HCT116 (cell line): ENCODE data around the gene C1QTNF12. TPM values are rescaled to one million over a fixed set of nuclear protein-coding genes. Genes with fewer than 3 reads are reported as not detected.

Source experiments
- ATAC-seq: fragments of 200-7000 bp; cut with Tn5 transposase; 2 replicates; pipeline ENCODE4 v1.9.1; 2020; ENCODE audit warnings: mild to moderate bottlenecking, moderate library complexity
- BruUV-seq: library from RNA; stranded (reverse); fragments of 400-500 nt; replicated peaks from 2 replicates; lab custom pipeline; 2021; lab: Mats Ljungman, UMichigan
- CTCF ChIA-PET: fragments of 300-600 bp; sonication (Branson Sonifier 250); formaldehyde crosslinking; loops from one replicate; lab custom pipeline; 2021; ENCODE audit warnings: antibody characterized with exemption; lab: Charles Lee
- POLR2A ChIA-PET: fragments of 300-600, 350-600 bp; sonication (Branson Sonifier 250); formaldehyde crosslinking; loops from one replicate; lab custom pipeline; 2021; ENCODE audit warnings: antibody characterized with exemption; lab: Charles Lee
- RAD21 ChIA-PET, 2 experiments: fragments of 300-600 bp; sonication (Branson Sonifier 250); formaldehyde crosslinking; loops; one replicate each; lab custom pipeline; 2023; ENCODE audit warnings: low total read pairs in 2 of 2; ENCODE audit not compliant: uncharacterized antibody in 2 of 2, unreplicated experiment in 2 of 2, low non-redundant PET in 1 of 2; lab: Charles Lee
- DNase-seq: peaks from one replicate; pipeline ENCODE4 v3.0.0-alpha.2; 2010; ENCODE audit warnings: low read depth, low spot score
- H2AFZ ChIP-seq: fragments of 200-600 bp; shearing (Covaris generic), sonication (generic); 2 replicates; pipeline ENCODE4 v1.6.1; 2017; ENCODE audit warnings: low read depth, mixed run types, mixed read lengths, antibody characterized with exemption, low read length; ENCODE audit not compliant: poor library complexity, severe bottlenecking
- H3K27ac ChIP-seq: 2 replicates; pipeline ENCODE4 v1.5.1; 2012; ENCODE audit warnings: low read depth, low read length
- H3K27me3 ChIP-seq: fragments of 200-600 bp; sonication (generic); 2 replicates; pipeline ENCODE4 v1.6.1; 2016; ENCODE audit warnings: mixed run types, low read length, mixed read lengths; ENCODE audit not compliant: insufficient read depth
- H3K36me3 ChIP-seq, 2 experiments: fragments of 200-500 bp in 1 of 2; fragments of 200-600 bp in 1 of 2; sonication (Bioruptor generic) in 1 of 2; sonication (generic) in 1 of 2; 2 replicates each; pipeline versions ENCODE4 v1.5.1 to v1.6.1; 2014 to 2016; ENCODE audit warnings: low read length in 2 of 2, inconsistent platforms in 1 of 2, mixed read lengths in 1 of 2, mixed run types in 1 of 2; ENCODE audit not compliant: insufficient read depth in 2 of 2, control insufficient read depth in 1 of 2
- H3K4me1 ChIP-seq, 2 experiments: fragments of 200-600 bp in 1 of 2; sonication (generic) in 1 of 2; 2 replicates each; pipeline versions ENCODE4 v1.5.1 to v1.6.1; 2012 to 2017; ENCODE audit warnings: low read length in 2 of 2, inconsistent platforms in 1 of 2, mild to moderate bottlenecking in 1 of 2, mixed read lengths in 1 of 2, mixed run types in 1 of 2, moderate library complexity in 1 of 2; ENCODE audit not compliant: insufficient read depth in 2 of 2, control insufficient read depth in 1 of 2
- H3K4me2 ChIP-seq: fragments of 200-600 bp; sonication (generic); 2 replicates; pipeline ENCODE4 v1.6.1; 2017; ENCODE audit warnings: mixed run types, low read length, mixed read lengths
- H3K4me3 ChIP-seq, 2 experiments: fragments of 200-600 bp in 1 of 2; sonication (generic) in 1 of 2; replicated peaks in 1 of 2; 2 replicates each; pipeline ENCODE4 v1.5.1; 2011 to 2016; ENCODE audit warnings: low read length in 2 of 2, control low read depth in 1 of 2, low read depth in 1 of 2, mild to moderate bottlenecking in 1 of 2, mixed read lengths in 1 of 2, mixed run types in 1 of 2
- H3K79me2 ChIP-seq: fragments of 200-600 bp; sonication (generic); 2 replicates; pipeline ENCODE4 v1.6.1; 2017; ENCODE audit warnings: mild to moderate bottlenecking, mixed run types, low read length, moderate library complexity, mixed read lengths; ENCODE audit not compliant: insufficient read depth
- H3K9ac ChIP-seq: fragments of 200-600 bp; sonication (generic); 2 replicates; pipeline ENCODE4 v1.6.1; 2016; ENCODE audit warnings: low read length, mixed read lengths
- H3K9me2 ChIP-seq: fragments of 200-600 bp; sonication (generic), shearing (Covaris generic); 2 replicates; pipeline ENCODE4 v1.6.1; 2017; ENCODE audit warnings: mixed run types, mild to moderate bottlenecking, moderate library complexity; ENCODE audit not compliant: insufficient read depth
- H3K9me3 ChIP-seq, 2 experiments: fragments of 200-500 bp in 1 of 2; fragments of 200-600 bp in 1 of 2; sonication (Bioruptor generic) in 1 of 2; sonication (generic) in 1 of 2; 2 replicates each; pipeline ENCODE4 v1.6.1; 2014 to 2017; ENCODE audit warnings: low read length in 2 of 2, mixed read lengths in 2 of 2, inconsistent platforms in 1 of 2, low read depth in 1 of 2, mild to moderate bottlenecking in 1 of 2, mixed run types in 1 of 2, moderate library complexity in 1 of 2; ENCODE audit not compliant: control insufficient read depth in 1 of 2, insufficient read depth in 1 of 2
- H4K20me1 ChIP-seq: fragments of 200-600 bp; sonication (generic), shearing (Covaris generic); 2 replicates; pipeline ENCODE4 v1.6.1; 2017; ENCODE audit warnings: mixed run types, mild to moderate bottlenecking, moderate library complexity; ENCODE audit not compliant: insufficient read depth
- CEBPB ChIP-seq: IDR thresholded peaks from 2 replicates; pipeline ENCODE4 v1.6.1; 2012; ENCODE audit warnings: low read depth
- EGR1 ChIP-seq: IDR thresholded peaks from 2 replicates; pipeline ENCODE4 v1.6.1; 2012; ENCODE audit warnings: low read depth
- EZH2 ChIP-seq: fragments of 200-600 bp; sonication (generic); IDR thresholded peaks from 2 replicates; pipeline ENCODE4 v1.6.1; 2017; ENCODE audit warnings: antibody characterized with exemption, mixed run types
- POLR2A ChIP-seq: IDR thresholded peaks from 2 replicates; pipeline ENCODE4 v1.7.0; 2011; ENCODE audit warnings: borderline replicate concordance; ENCODE audit not compliant: insufficient read depth, insufficient read length; ENCODE audit errors: extremely low read depth
- POLR2AphosphoS5 ChIP-seq: IDR thresholded peaks from 2 replicates; pipeline ENCODE4 v1.6.1; 2011; ENCODE audit warnings: mild to moderate bottlenecking, low read depth, low read length, moderate library complexity
- SP1 ChIP-seq: IDR thresholded peaks from 2 replicates; pipeline ENCODE4 v1.6.1; 2012; ENCODE audit warnings: low read depth
- TCF7L2 ChIP-seq: IDR thresholded peaks from 2 replicates; pipeline ENCODE4 v1.7.0; 2011; ENCODE audit warnings: borderline replicate concordance, inconsistent platforms; ENCODE audit not compliant: insufficient read depth, insufficient read length; ENCODE audit errors: extremely low read depth
- YY1 ChIP-seq: IDR thresholded peaks from 2 replicates; pipeline ENCODE4 v1.6.1; 2011; ENCODE audit warnings: low read length, low read depth, moderate library complexity, mild to moderate bottlenecking; ENCODE audit not compliant: insufficient replicate concordance; ENCODE audit errors: extremely low read depth
- ZFX ChIP-seq: fragments of 450-650 bp; IDR thresholded peaks from 2 replicates; pipeline ENCODE4 v1.6.1; 2017
- intact Hi-C: fragments of 100-400 bp; cut with micrococcal nuclease; formaldehyde crosslinking; loops from 2 replicates; pipeline ENCODE4 v1.10.0; 2022
- total RNA-seq: library from RNA; stranded (reverse); gene quantifications from one replicate; pipeline ENCODE4 v1.2.1, GENCODE V29; 2021; ENCODE audit not compliant: unreplicated experiment
- TF ChIP-seq, protein P1 (sequence below), 3 experiments: fragments of 200-600 bp in 1 of 3; sonication (generic) in 1 of 3; IDR thresholded peaks in 2 of 3; conservative IDR thresholded peaks in 1 of 3; 2 replicates each; pipeline ENCODE4 v1.5.1; 2012 to 2017; ENCODE audit warnings: low read depth in 2 of 3, low read length in 2 of 3, antibody characterized with exemption in 1 of 3, borderline replicate concordance in 1 of 3, control low read depth in 1 of 3, mild to moderate bottlenecking in 1 of 3, mixed read lengths in 1 of 3, mixed run types in 1 of 3, moderate library complexity in 1 of 3; ENCODE audit not compliant: insufficient read depth in 1 of 3
- TF ChIP-seq, protein P2 (sequence below): IDR thresholded peaks from 2 replicates; pipeline ENCODE4 v1.6.1; 2011; ENCODE audit warnings: mild to moderate bottlenecking, low read length, moderate library complexity; ENCODE audit not compliant: insufficient replicate concordance; ENCODE audit errors: extremely low read depth

The C1QTNF12 gene
- total RNA-seq, 1 experiment from 2014 or later: 6.9 TPM

DNA sequence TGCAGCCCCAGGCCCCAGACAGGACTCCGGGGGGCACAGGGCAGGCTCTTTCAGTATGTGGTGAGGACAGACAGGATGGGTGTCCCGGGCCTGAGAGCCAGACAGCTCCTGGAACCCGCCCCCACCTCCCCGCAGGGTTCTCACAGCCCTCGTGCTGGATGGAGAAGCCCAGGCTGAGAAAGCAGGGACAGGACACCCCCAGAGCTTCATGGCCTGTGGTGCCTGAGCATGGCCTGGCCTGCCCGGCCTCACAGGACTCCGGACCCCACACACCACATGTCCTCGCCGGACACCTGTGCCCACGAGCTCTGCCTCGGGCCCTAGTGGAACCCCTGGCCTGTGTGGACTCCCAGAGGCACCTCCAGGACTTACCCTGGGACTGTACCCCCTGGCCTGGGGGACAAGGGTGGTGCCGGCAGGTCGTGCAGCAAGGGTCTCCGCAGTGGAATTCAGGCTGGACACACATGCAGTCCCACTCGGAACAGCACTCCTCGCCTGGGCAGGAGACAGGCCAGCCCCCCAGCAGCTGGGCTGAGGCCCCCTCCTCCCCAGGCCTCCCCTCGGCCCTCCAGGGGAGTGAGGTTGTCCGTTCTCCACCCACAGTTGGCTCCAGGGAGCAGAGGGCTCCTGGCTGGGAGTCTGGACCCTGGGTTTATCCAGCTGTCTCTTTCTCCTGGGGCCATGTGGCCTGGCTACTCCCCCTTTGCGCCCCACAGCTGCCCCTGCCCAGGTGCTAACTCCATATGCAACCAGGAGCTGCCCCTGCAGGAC, 41.3 kb downstream of the C1QTNF12 start:
- CTCF ChIA-PET: no interaction called here
- ATAC-seq: no peak

More for the DNA sequence above, 41.3 kb downstream of the C1QTNF12 start:
- DNase-seq: no peak
- Histone ChIP-seq H3K4me1 (peaks cover 30 to 43% of the 10 kb centered on the region in 2 experiments), H3K36me3 (no peaks in the 10 kb centered on the region), H3K4me2 (peak overlapping the region; percentile 97), H3K4me3 (peak overlapping the region; percentile 67 to 70), H3K9ac (peak overlapping the region; percentile 83), H3K9me3 (no peaks in the 10 kb centered on the region), H3K27me3 (no peaks in the 10 kb centered on the region), H4K20me1 (no peaks in the 10 kb centered on the region), H3K9me2 (no peaks in the 10 kb centered on the region), H3K27ac (peak overlapping the region; percentile 94), H3K79me2 (peaks cover 8% of the 10 kb centered on the region; the same call in 1 of the 2 replicates), H2AFZ (no peak overlapping the region)
- BruUV-seq: no TSS peak
- intact Hi-C loops: loop anchor here (5.0 kb wide), 1 partner anchor 43 kb away; no protein-coding TSS in a partner anchor
- ChIA-PET RAD21 (no interaction called here), POLR2A (no interaction called here)
- TF ChIP-seq, protein P1, sequence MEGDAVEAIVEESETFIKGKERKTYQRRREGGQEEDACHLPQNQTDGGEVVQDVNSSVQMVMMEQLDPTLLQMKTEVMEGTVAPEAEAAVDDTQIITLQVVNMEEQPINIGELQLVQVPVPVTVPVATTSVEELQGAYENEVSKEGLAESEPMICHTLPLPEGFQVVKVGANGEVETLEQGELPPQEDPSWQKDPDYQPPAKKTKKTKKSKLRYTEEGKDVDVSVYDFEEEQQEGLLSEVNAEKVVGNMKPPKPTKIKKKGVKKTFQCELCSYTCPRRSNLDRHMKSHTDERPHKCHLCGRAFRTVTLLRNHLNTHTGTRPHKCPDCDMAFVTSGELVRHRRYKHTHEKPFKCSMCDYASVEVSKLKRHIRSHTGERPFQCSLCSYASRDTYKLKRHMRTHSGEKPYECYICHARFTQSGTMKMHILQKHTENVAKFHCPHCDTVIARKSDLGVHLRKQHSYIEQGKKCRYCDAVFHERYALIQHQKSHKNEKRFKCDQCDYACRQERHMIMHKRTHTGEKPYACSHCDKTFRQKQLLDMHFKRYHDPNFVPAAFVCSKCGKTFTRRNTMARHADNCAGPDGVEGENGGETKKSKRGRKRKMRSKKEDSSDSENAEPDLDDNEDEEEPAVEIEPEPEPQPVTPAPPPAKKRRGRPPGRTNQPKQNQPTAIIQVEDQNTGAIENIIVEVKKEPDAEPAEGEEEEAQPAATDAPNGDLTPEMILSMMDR (IDR thresholded peaks at IDR 0.05 in 2 of 3, conservative IDR thresholded peaks at IDR 0.05 in 1 of 3; ENCODE audit: borderline replicate concordance in 1 of 3, insufficient read depth in 1 of 3, low read depth in 2 of 3, low read length in 2 of 3): no peak
- TF ChIP-seq CEBPB: no peak
- TF ChIP-seq POLR2AphosphoS5: no peak
- TF ChIP-seq SP1: no peak
- no peak for TF ChIP-seq EGR1
- TF ChIP-seq EZH2: no peak
- no peak for TF ChIP-seq TCF7L2
- TF ChIP-seq YY1: no peak
- TF ChIP-seq POLR2A: no peak
- no peak for TF ChIP-seq ZFX
- TF ChIP-seq, protein P2, sequence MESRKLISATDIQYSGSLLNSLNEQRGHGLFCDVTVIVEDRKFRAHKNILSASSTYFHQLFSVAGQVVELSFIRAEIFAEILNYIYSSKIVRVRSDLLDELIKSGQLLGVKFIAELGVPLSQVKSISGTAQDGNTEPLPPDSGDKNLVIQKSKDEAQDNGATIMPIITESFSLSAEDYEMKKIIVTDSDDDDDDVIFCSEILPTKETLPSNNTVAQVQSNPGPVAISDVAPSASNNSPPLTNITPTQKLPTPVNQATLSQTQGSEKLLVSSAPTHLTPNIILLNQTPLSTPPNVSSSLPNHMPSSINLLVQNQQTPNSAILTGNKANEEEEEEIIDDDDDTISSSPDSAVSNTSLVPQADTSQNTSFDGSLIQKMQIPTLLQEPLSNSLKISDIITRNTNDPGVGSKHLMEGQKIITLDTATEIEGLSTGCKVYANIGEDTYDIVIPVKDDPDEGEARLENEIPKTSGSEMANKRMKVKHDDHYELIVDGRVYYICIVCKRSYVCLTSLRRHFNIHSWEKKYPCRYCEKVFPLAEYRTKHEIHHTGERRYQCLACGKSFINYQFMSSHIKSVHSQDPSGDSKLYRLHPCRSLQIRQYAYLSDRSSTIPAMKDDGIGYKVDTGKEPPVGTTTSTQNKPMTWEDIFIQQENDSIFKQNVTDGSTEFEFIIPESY: no peak
